Sigmoid colon (tissue), 7 donors: ENCODE measurements around the gene GPR17. TPM values are rescaled to one million over a fixed set of nuclear protein-coding genes. Genes with fewer than 3 reads are reported as not detected.

ENCODE experiments used
- DNase-seq: peaks from one replicate; pipeline ENCODE4 v3.0.0-alpha.2; 2019
- H3K27ac ChIP-seq, 4 donors: fragments of 200-600 bp; sonication (generic); one replicate each; pipeline ENCODE4 v1.5.1; 2016 to 2019; ENCODE audit warnings: mild to moderate bottlenecking in 1 of 4
- H3K27me3 ChIP-seq, 3 donors: fragments of 200-600 bp; sonication (generic); one replicate each; pipeline ENCODE4 v1.5.1; 2019; ENCODE audit warnings: mild to moderate bottlenecking in 1 of 3
- H3K36me3 ChIP-seq, 4 donors: fragments of 200-600 bp; sonication (generic); one replicate each; pipeline ENCODE4 v1.5.1; 2016 to 2019
- H3K4me1 ChIP-seq, 4 donors: fragments of 200-600 bp; sonication (generic); one replicate each; pipeline ENCODE4 v1.5.1; 2017 to 2019
- H3K4me3 ChIP-seq, 4 donors: fragments of 200-600 bp; sonication (generic); one replicate each; pipeline ENCODE4 v1.5.1; 2017 to 2019; ENCODE audit warnings: mild to moderate bottlenecking in 2 of 4, moderate library complexity in 1 of 4
- H3K9me3 ChIP-seq, 4 donors: fragments of 200-600 bp in 3 of 4; sonication (generic) in 3 of 4; one replicate each; pipeline versions ENCODE4 v1.5.1 to v1.6.1; 2013 to 2019
- EP300 ChIP-seq, 4 donors: sonication (generic); formaldehyde crosslinking; IDR thresholded peaks; one replicate each; pipeline ENCODE4 v1.6.1; 2017; ENCODE audit warnings: antibody characterized with exemption in 4 of 4
- POLR2A ChIP-seq, 2 donors: fragments of 450-650 bp; IDR thresholded peaks; one replicate each; pipeline ENCODE4 v1.6.1; 2016; ENCODE audit warnings: antibody characterized with exemption in 2 of 2, mild to moderate bottlenecking in 2 of 2, moderate library complexity in 2 of 2
- POLR2AphosphoS5 ChIP-seq, 4 donors: sonication (generic); formaldehyde crosslinking; IDR thresholded peaks; one replicate each; pipeline ENCODE4 v1.6.1; 2017; ENCODE audit warnings: antibody characterized with exemption in 4 of 4
- WGBS, 2 donors: extraction: QIAGEN DNeasy Blood & Tissue Kit; methylation state at CpG; one replicate each; pipeline ENCODE4 v1.1.7; 2013; 5-methylcytosine and 5-hydroxymethylcytosine counted together
- intact Hi-C: fragments of 100-400 bp; cut with DNase I; formaldehyde crosslinking; loops from one replicate; pipeline ENCODE4 v1.15.1; 2023
- polyA plus RNA-seq, 3 donors: library from polyadenylated mRNA; stranded (reverse); fragments of 200-250 nt; gene quantifications; one replicate each; pipeline ENCODE4 v1.2.3, GENCODE V29; 2013
- total RNA-seq, 4 donors: library from RNA; depleted of rRNA; stranded (reverse); fragments of >200 nt; gene quantifications; one replicate each; pipeline ENCODE4 v1.1.0, GENCODE V29; 2016
- TF ChIP-seq, protein P1 (sequence below), 4 experiments: fragments of 450-650 bp in 3 of 4; fragments of 200-600 bp in 1 of 4; IDR thresholded peaks; one replicate each; pipeline ENCODE4 v1.5.1; 2016 to 2019; ENCODE audit warnings: antibody characterized with exemption in 4 of 4, mild to moderate bottlenecking in 3 of 4, moderate library complexity in 2 of 4
- donor health status: healthy with polysubstance abuse.
- donor health status: Bipolar disorder and iron deficiency.
- donor health status: healthy.

GPR17 gene
- total and polyA plus RNA-seq, 7 donors: 0.36 to 1.4 (median 0.60) TPM; not detected in 2

DNA sequence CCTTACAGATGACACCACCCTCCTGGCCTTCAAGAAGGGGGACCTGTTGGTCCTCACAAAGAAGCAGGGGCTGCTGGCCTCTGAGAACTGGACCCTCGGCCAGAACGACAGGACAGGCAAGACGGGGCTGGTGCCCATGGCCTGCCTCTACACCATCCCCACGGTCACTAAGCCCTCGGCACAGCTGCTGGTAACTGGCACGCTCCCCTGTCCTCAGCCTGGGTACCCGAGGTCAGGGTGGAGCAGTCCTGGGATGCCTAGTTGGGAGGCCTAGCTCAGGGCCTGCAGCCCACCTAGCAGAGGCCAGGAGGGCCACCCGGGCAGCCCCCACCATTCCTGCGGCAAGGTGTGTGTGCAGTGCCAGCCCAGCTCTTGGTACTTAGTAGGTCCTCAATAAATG lies 16.3 kb upstream of the GPR17 start:
- TF ChIP-seq POLR2A (IDR thresholded peaks at IDR 0.05): no peak
- TF ChIP-seq POLR2AphosphoS5 (IDR thresholded peaks at IDR 0.05): peak in 3 of 4 donors; percentile 1 to 42 (median 16)
- intact Hi-C loops: loop anchor here (10.0 kb wide), 1 partner anchor 55 kb away; no protein-coding TSS in a partner anchor
- no peak overlapping the region for H3K4me3 ChIP-seq
- peak overlapping the region in 2 of 4 donors; percentile 89 to 97 for H3K27ac ChIP-seq
- H3K36me3 ChIP-seq: no peaks in the 10 kb centered on the region
- H3K4me1 ChIP-seq: peaks cover 0 to 61% (median 49%) of the 10 kb centered on the region in 4 donors
- no peak for DNase-seq
- H3K9me3 ChIP-seq: no peaks in the 10 kb centered on the region
- no peaks in the 10 kb centered on the region for H3K27me3 ChIP-seq
- WGBS, 2 donors: 87 to 89% methylated on average over 9 of the region's 9 CpGs

DNA sequence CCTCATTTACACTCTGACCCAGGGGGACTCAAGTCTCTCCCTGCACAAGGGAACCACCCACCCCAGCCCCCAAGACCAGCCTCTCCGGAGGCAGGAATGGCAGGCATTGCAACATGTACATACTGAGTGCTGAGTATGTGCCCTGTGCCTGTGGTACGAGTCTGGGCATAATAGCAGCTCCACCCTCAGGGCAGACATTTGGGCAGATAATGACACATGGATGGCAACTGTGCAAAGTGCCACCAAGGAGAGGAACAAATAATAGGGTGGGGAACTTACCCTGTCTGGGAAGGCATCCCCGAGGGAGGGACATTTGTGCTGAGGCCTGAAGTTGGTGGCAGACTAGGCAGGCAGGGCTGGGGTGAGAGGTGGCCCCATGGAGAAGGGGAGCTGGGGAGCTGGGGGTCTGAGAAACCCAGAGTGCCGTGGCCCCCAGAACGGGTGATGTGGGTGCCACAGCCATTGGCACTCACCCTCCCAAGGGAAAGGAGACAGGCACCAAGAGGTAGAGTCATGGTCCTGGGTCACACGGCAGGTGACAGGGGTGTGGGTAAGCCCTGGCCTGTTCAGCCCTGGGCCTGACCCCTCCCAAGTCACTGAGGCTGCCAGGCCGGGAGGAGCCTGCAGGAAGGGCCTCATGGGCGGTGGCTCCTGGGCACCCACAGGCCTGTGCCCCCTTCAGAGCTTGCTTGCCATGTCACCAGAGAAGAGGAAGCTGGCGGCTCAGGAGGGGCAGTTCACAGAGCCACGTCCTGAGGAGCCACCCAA lies 15.7 kb upstream of the GPR17 start:
- no peak overlapping the region for H3K4me3 ChIP-seq
- H3K9me3 ChIP-seq: no peaks in the 10 kb centered on the region
- DNase-seq: peak; percentile 75
- TF ChIP-seq POLR2A (IDR thresholded peaks at IDR 0.05) (no peak), POLR2AphosphoS5 (IDR thresholded peaks at IDR 0.05) (peak in 2 of 4 donors; percentile 52 to 73), EP300 (IDR thresholded peaks at IDR 0.05) (no peak)
- TF ChIP-seq, protein P1, sequence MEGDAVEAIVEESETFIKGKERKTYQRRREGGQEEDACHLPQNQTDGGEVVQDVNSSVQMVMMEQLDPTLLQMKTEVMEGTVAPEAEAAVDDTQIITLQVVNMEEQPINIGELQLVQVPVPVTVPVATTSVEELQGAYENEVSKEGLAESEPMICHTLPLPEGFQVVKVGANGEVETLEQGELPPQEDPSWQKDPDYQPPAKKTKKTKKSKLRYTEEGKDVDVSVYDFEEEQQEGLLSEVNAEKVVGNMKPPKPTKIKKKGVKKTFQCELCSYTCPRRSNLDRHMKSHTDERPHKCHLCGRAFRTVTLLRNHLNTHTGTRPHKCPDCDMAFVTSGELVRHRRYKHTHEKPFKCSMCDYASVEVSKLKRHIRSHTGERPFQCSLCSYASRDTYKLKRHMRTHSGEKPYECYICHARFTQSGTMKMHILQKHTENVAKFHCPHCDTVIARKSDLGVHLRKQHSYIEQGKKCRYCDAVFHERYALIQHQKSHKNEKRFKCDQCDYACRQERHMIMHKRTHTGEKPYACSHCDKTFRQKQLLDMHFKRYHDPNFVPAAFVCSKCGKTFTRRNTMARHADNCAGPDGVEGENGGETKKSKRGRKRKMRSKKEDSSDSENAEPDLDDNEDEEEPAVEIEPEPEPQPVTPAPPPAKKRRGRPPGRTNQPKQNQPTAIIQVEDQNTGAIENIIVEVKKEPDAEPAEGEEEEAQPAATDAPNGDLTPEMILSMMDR (IDR thresholded peaks at IDR 0.05): no peak
- intact Hi-C loops: loop anchor here (10.0 kb wide), 1 partner anchor 55 kb away; no protein-coding TSS in a partner anchor
- no peaks in the 10 kb centered on the region for H3K27me3 ChIP-seq
- H3K4me1 ChIP-seq: peaks cover 0 to 68% (median 54%) of the 10 kb centered on the region in 4 donors
- H3K36me3 ChIP-seq: no peaks in the 10 kb centered on the region
- 65 to 74% methylated on average over 10 of the region's 10 CpGs for whole genome bisulfite sequencing, 2 donors
- H3K27ac ChIP-seq: peak overlapping the region in 3 of 4 donors; percentile 89 to 97 (median 96)

DNA sequence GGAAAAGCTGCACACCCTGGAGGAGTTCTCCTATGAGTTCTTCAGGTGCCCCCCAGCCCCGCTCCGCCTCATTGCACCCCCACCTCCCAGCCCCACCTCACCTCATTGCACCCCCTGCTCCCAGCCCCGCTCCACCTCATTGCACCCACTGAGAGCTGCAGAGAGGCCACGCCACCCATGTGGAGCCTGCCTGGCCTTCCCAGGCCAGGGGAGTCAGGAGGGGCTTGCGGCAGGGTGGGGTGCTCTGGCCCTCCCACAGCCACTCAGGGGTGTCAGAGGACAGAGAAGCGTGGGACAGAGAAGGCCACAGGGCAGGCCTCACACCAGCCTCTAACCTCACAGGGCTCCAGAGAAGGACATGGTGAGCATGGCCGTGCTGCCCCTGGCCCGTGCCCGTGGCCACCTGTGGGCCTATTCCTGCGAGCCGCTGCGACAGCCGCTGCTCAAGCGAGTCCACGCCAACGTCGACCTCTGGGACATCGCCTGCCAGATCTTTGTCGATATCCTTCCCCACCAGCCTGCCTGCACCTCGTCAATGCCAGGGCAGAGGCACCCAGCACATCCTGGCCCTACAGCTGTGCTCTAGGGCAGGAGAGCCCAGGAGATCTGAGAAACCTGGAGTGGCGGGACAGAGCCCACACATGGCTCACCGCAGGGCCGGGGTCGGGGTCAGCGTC lies 15.0 kb upstream of the GPR17 start:
- no peaks in the 10 kb centered on the region for H3K27me3 ChIP-seq
- no peak overlapping the region for H3K4me3 ChIP-seq
- peaks cover 0 to 73% (median 59%) of the 10 kb centered on the region in 4 donors for H3K4me1 ChIP-seq
- DNase-seq: peak; percentile 77
- TF ChIP-seq POLR2A (IDR thresholded peaks at IDR 0.05) (no peak), POLR2AphosphoS5 (IDR thresholded peaks at IDR 0.05) (peak; percentile 44 to 82 (median 66))
- H3K27ac ChIP-seq: peak overlapping the region in 3 of 4 donors; percentile 89 to 97 (median 96)
- 94% methylated on average over 25 of the region's 25 CpGs for WGBS, 2 donors
- intact Hi-C loops: loop anchor here (10.0 kb wide), 1 partner anchor 54 kb away; no protein-coding TSS in a partner anchor
- no peaks in the 10 kb centered on the region for H3K9me3 ChIP-seq
- no peaks in the 10 kb centered on the region for H3K36me3 ChIP-seq

DNA sequence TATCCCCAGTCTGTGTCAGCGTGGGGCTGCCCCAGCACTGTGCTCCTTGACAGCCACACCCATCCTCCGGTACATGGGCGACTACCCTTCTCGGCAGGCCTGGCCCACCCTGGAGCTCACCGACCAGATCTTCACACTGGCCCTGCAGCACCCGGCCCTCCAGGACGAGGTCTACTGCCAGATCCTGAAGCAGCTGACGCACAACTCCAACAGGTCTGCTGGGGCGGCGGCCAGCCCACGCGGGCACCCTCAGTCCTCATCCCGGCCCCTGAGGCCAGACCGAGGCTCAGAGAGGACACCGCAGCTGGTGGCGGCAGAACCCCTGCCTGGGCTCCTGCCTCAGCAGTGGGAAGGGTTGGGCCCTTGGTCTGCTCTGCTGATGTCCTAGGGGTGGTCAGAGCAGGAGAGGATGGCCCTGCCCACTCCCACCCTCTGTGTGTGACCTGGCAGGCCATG lies 14.4 kb upstream of the GPR17 start:
- intact Hi-C loops: loop anchor here (10.0 kb wide), 1 partner anchor 53 kb away; no protein-coding TSS in a partner anchor
- Histone ChIP-seq H3K27ac (peak overlapping the region; percentile 25 to 97 (median 92)), H3K9me3 (no peaks in the 10 kb centered on the region), H3K36me3 (no peaks in the 10 kb centered on the region), H3K4me1 (peaks cover 0 to 78% (median 64%) of the 10 kb centered on the region in 4 donors), H3K27me3 (no peaks in the 10 kb centered on the region), H3K4me3 (no peak overlapping the region)
- peak; percentile 90 for DNase-seq
- 89 to 95% methylated on average over 16 of the region's 16 CpGs for WGBS, 2 donors
- TF ChIP-seq EP300 (IDR thresholded peaks at IDR 0.05): peak in 1 of 4 donors; percentile 18
- no peak for TF ChIP-seq POLR2A (IDR thresholded peaks at IDR 0.05)
- TF ChIP-seq, protein P1 (IDR thresholded peaks at IDR 0.05): no peak
- TF ChIP-seq POLR2AphosphoS5 (IDR thresholded peaks at IDR 0.05): peak in 3 of 4 donors; percentile 39 to 70 (median 69)

DNA sequence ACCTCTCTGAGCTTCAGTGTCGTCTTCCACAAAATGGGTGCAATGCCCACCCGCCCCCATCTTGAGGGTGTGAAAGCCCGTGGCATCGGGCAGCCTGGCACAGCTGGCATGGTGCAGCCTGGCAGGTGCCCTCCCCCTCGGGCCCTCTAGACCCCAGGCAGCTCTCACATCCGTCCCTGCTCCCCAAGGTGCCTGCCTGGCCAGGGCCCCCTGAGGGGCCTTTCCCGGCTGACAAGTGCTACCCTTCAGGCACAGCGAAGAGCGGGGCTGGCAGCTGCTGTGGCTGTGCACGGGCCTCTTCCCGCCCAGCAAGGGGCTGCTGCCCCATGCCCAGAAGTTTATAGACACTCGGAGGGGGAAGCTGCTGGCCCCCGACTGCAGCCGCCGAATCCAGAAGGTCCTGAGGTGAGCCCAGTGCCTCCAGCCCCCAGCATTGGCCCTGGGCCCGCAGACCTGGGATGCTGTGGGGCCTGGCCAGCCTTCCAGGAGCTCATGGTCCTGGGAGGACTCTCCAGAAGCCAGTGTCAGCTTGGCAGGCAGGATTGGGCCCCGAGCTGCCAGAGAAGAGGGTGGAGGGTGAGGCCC lies 13.9 kb upstream of the GPR17 start:
- H3K4me3 ChIP-seq: no peak overlapping the region
- 82 to 93% methylated on average over 17 of the region's 17 CpGs for WGBS, 2 donors
- intact Hi-C loops: loop anchor here (10.0 kb wide), 1 partner anchor 53 kb away; no protein-coding TSS in a partner anchor
- DNase-seq: peak; percentile 81
- no peaks in the 10 kb centered on the region for H3K27me3 ChIP-seq
- no peaks in the 10 kb centered on the region for H3K9me3 ChIP-seq
- H3K27ac ChIP-seq: peak overlapping the region; percentile 25 to 97 (median 92)
- no peaks in the 10 kb centered on the region for H3K36me3 ChIP-seq
- peaks cover 0 to 78% (median 68%) of the 10 kb centered on the region in 4 donors for H3K4me1 ChIP-seq
- TF ChIP-seq POLR2AphosphoS5 (IDR thresholded peaks at IDR 0.05) (peak in 2 of 4 donors; percentile 3 to 22), EP300 (IDR thresholded peaks at IDR 0.05) (no peak), POLR2A (IDR thresholded peaks at IDR 0.05) (no peak)
- TF ChIP-seq, protein P1 (IDR thresholded peaks at IDR 0.05): no peak
